NCI-H146 (cell line): ENCODE data around the gene RESF1.

Source experiments
- DNase-seq: peaks from one replicate; lab custom pipeline; 2025; lab: John Stamatoyannopoulos, UW

Gene RESF1

GRCh38 chr12:32005496-32006125 lies 46.4 kb downstream of the RESF1 start:
- DNase-seq = no peak
